Activated CD8-positive, alpha-beta T cell treated with anti-CD3 and anti-CD28 coated beads for 36 hours (primary cell): ENCODE data around the gene NLRC4. TPM values are rescaled to one million over a fixed set of nuclear protein-coding genes. Genes with fewer than 3 reads are reported as not detected.

Source experiments
- ATAC-seq: fragments of 200-7000 bp; cut with Tn5 transposase; one replicate; pipeline ENCODE4 v1.10.0; 2021; ENCODE audit warnings: mild to moderate bottlenecking, moderate library complexity
- CTCF ChIA-PET: fragments of 350-600 bp; sonication (Branson Sonifier 250); formaldehyde crosslinking; loops from one replicate; lab custom pipeline; 2021; ENCODE audit warnings: antibody characterized with exemption; lab: Charles Lee
- POLR2A ChIA-PET: fragments of 350-600 bp; sonication (Branson Sonifier 250); formaldehyde crosslinking; loops from one replicate; lab custom pipeline; 2021; ENCODE audit warnings: antibody characterized with exemption; lab: Charles Lee
- DNase-seq: peaks from one replicate; pipeline ENCODE4 v3.0.0-alpha.2; 2020
- H3K27ac Mint-ChIP-seq: one replicate; pipeline ENCODE4 v1.8.0; 2021; ENCODE audit warnings: mild to moderate bottlenecking, mixed read lengths
- H3K27me3 Mint-ChIP-seq: one replicate; pipeline ENCODE4 v1.8.0; 2021; ENCODE audit warnings: mixed read lengths
- H3K36me3 Mint-ChIP-seq: one replicate; pipeline ENCODE4 v1.8.0; 2021; ENCODE audit warnings: low read depth, mixed read lengths
- H3K4me1 Mint-ChIP-seq: one replicate; pipeline ENCODE4 v1.8.0; 2021; ENCODE audit warnings: low read depth, mixed read lengths
- H3K4me3 Mint-ChIP-seq: one replicate; pipeline ENCODE4 v1.8.0; 2021; ENCODE audit warnings: mild to moderate bottlenecking, moderate library complexity, mixed read lengths
- H3K9me3 Mint-ChIP-seq: one replicate; pipeline ENCODE4 v1.8.0; 2021; ENCODE audit warnings: mixed read lengths
- intact Hi-C: fragments of 100-400 bp; cut with micrococcal nuclease; formaldehyde crosslinking; loops from one replicate; pipeline ENCODE4 v1.10.0; 2022
- total RNA-seq, 2 experiments: library from RNA; stranded (reverse); gene quantifications; one replicate each; pipeline ENCODE4 v1.2.3, GENCODE V29; 2021
- TF ChIP-seq, protein P1 (sequence below): fragments of 200-600 bp; IDR thresholded peaks from one replicate; pipeline ENCODE4 v1.8.0; 2022; ENCODE audit warnings: antibody characterized with exemption, mild to moderate bottlenecking

Gene NLRC4
- total RNA-seq, 2 experiments from 2014 or later, result not detected

DNA sequence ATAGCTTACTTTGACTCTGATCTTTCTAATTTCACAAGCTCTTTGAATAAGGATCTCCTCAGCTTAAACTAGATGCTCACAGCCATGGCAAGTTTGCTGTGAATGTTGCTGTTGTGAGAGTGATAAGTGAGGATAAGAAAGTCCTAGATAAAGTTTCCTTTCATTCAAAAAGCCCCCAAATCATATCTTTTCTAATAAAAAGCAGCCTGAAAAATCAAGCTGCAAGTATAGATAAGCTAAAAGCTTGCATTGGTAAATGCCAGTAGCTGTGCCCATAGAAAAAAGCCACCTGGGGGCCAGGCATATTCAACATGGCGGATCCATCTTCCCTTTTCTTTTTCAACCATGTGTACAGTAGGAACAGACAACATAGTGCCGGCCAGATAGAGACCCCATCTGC is 4.3 kb downstream of the NLRC4 start:
- no peak overlapping the region for H3K27ac Mint-ChIP-seq
- CTCF ChIA-PET, result no interaction called here
- TF ChIP-seq, protein P1, sequence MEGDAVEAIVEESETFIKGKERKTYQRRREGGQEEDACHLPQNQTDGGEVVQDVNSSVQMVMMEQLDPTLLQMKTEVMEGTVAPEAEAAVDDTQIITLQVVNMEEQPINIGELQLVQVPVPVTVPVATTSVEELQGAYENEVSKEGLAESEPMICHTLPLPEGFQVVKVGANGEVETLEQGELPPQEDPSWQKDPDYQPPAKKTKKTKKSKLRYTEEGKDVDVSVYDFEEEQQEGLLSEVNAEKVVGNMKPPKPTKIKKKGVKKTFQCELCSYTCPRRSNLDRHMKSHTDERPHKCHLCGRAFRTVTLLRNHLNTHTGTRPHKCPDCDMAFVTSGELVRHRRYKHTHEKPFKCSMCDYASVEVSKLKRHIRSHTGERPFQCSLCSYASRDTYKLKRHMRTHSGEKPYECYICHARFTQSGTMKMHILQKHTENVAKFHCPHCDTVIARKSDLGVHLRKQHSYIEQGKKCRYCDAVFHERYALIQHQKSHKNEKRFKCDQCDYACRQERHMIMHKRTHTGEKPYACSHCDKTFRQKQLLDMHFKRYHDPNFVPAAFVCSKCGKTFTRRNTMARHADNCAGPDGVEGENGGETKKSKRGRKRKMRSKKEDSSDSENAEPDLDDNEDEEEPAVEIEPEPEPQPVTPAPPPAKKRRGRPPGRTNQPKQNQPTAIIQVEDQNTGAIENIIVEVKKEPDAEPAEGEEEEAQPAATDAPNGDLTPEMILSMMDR, result no peak
- no peaks in the 10 kb centered on the region for H3K9me3 Mint-ChIP-seq
- POLR2A ChIA-PET, result no interaction called here
- no peak for ATAC-seq
- no peaks in the 10 kb centered on the region for H3K36me3 Mint-ChIP-seq
- H3K27me3 Mint-ChIP-seq, result peaks cover 2% of the 10 kb centered on the region
- H3K4me3 Mint-ChIP-seq, result no peak overlapping the region
- H3K4me1 Mint-ChIP-seq, result peaks cover 2% of the 10 kb centered on the region
- DNase-seq, result no peak
- intact Hi-C loops, result no loop called here

DNA sequence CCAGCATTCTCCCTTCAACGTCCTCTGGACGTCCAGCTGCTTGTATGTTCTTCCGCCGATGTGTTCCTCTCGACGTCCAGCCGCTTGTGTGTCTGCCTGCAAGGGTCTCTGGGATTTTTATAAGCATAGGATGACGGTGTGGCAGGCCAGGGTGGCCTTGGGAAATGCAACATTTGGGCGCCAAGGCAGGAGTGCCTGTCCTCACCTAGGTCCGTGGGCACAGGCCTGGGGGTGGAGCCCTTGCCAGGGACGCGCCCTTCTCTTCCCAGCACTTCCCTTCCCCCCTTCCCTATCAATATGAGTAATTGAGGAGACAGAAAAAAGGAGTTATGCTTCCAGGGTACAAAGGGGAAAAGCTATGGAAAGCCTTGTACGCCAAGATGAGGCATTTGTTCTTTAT is 6.4 kb downstream of the NLRC4 start:
- CTCF ChIA-PET, result no interaction called here
- TF ChIP-seq, protein P1, result no peak
- Mint-ChIP-seq H3K36me3 (no peaks in the 10 kb centered on the region), H3K9me3 (no peaks in the 10 kb centered on the region), H3K4me3 (no peak overlapping the region), H3K27me3 (peaks cover 2% of the 10 kb centered on the region), H3K4me1 (no peaks in the 10 kb centered on the region), H3K27ac (no peak overlapping the region)
- DNase-seq (no peak), ATAC-seq (no peak)
- POLR2A ChIA-PET, result no interaction called here
- intact Hi-C loops, result no loop called here

DNA sequence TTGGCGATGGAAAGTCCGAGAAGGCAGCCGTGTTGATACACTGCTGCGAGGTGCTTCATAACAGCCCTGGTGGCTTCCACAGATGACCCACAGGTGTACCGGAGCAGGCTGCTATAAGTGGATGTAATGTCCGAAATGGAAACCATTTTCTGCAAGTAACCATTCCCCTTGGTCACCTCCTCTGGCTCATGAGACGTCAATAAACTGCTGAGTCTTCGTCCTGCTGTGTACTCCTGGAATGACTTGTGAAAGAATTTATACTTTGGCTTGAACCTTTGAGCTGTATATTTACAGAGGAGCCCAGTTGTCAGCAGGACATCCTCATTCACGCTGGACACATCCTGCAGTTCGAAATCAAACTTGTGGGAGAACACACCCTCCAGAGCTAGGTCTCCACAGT is 14.4 kb downstream of the NLRC4 start:
- TF ChIP-seq, protein P1, result no peak
- Mint-ChIP-seq H3K36me3 (no peaks in the 10 kb centered on the region), H3K4me3 (no peak overlapping the region), H3K4me1 (no peaks in the 10 kb centered on the region), H3K9me3 (no peaks in the 10 kb centered on the region), H3K27ac (no peak overlapping the region), H3K27me3 (no peaks in the 10 kb centered on the region)
- intact Hi-C loops, result no loop called here
- POLR2A ChIA-PET, result interaction anchor here (1.1 kb wide), 1 partner anchor 15 kb away, joined by 3 read pairs; no protein-coding TSS in a partner anchor
- no peak for ATAC-seq
- CTCF ChIA-PET, result no interaction called here
- DNase-seq, result no peak

DNA sequence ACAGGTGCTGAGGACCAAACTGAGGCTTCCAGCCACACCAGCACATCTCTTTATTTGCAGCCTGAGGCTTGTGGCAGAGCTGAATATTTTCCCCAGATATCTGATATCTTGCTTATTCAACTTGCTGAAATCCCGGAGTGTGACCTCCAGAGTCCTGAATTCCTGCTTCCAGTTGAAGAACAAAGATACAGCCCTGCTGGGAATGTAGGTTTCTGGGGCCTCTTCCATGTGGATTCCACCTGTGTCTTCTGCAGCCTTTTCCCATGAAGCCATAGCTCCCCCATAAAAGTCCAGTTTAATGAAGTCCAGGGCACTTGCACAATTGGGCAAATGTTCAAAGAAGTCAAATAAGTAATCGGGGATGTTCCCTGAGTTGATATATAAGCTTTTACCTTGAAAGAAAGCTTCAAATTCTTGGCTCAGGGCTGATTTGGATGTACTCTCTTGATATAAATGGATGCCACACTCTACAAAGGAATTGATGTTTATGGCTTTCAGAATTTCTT is 14.9 kb downstream of the NLRC4 start:
- TF ChIP-seq, protein P1, result no peak
- ChIA-PET CTCF (no interaction called here), POLR2A (interaction anchor here (1.1 kb wide), 1 partner anchor 14 kb away, joined by 3 read pairs; no protein-coding TSS in a partner anchor)
- Mint-ChIP-seq H3K4me1 (no peaks in the 10 kb centered on the region), H3K27ac (no peak overlapping the region), H3K4me3 (no peak overlapping the region), H3K36me3 (no peaks in the 10 kb centered on the region), H3K9me3 (no peaks in the 10 kb centered on the region), H3K27me3 (no peaks in the 10 kb centered on the region)
- ATAC-seq (no peak), DNase-seq (no peak)
- intact Hi-C loops, result no loop called here

DNA sequence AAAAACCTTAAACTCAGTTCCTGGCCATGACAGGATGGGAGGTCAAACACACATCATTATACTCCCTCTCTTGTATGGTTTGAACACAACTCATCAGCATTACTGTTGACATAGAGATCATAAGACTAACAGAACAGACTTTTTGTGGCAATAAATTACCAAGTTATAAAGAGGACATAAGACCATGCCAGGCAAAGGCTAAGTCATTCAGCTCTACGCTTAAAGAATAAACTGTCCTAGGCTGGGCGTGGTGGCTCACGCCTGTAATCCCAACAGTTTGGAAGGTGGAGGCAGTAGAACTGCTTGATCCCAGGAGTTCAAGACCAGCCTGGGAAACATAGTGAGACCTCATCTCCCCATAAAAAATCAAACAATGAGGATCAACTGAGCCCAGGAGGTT is 16.4 kb downstream of the NLRC4 start:
- ATAC-seq, result no peak
- no peaks in the 10 kb centered on the region for H3K4me1 Mint-ChIP-seq
- no peaks in the 10 kb centered on the region for H3K36me3 Mint-ChIP-seq
- TF ChIP-seq, protein P1, result no peak
- no peak overlapping the region for H3K4me3 Mint-ChIP-seq
- CTCF ChIA-PET, result no interaction called here
- DNase-seq, result no peak
- no peaks in the 10 kb centered on the region for H3K27me3 Mint-ChIP-seq
- intact Hi-C loops, result no loop called here
- H3K9me3 Mint-ChIP-seq, result no peaks in the 10 kb centered on the region
- no peak overlapping the region for H3K27ac Mint-ChIP-seq
- POLR2A ChIA-PET, result interaction anchor here (0.7 kb wide), 1 partner anchor 11 kb away, joined by 3 read pairs; no protein-coding TSS in a partner anchor
